GM18505 (cell line): ENCODE data around the gene TSPAN14.
"Not testable (repeated sequence)": the region's sequence is repeated elsewhere in the genome, so short reads cannot be mapped to it uniquely, and the experiment has no call there.

Experiments
- ATAC-seq: cut with Tn5 transposase; IDR thresholded peaks from one replicate; pipeline ENCODE4 v1.9.1; 2021; ENCODE audit not compliant: unreplicated experiment
- POLR2A ChIP-seq: IDR thresholded peaks from 4 replicates; pipeline ENCODE4 v1.6.1; 2011; ENCODE audit warnings: borderline replicate concordance; ENCODE audit not compliant: insufficient read depth, insufficient read length; ENCODE audit errors: extremely low read depth

Gene TSPAN14

GRCh38 chr10:80474941-80475340 is 20.8 kb downstream of the TSPAN14 start:
- ATAC-seq: no peak
- no peak for TF ChIP-seq POLR2A

GRCh38 chr10:80475641-80476040 is 21.5 kb downstream of the TSPAN14 start:
- not testable (repeated sequence) for ATAC-seq

GRCh38 chr10:80476685-80477084 is 22.6 kb downstream of the TSPAN14 start:
- ATAC-seq: no peak
- no peak for TF ChIP-seq POLR2A

GRCh38 chr10:80477813-80478212 is 23.7 kb downstream of the TSPAN14 start:
- no peak for ATAC-seq
- TF ChIP-seq POLR2A: no peak

GRCh38 chr10:80480373-80480772 is 26.3 kb downstream of the TSPAN14 start:
- ATAC-seq: not testable (repeated sequence)

GRCh38 chr10:80480852-80481251 is 26.7 kb downstream of the TSPAN14 start:
- TF ChIP-seq POLR2A: no peak
- ATAC-seq: no peak

GRCh38 chr10:80484243-80484642 is 30.1 kb downstream of the TSPAN14 start:
- TF ChIP-seq POLR2A: no peak
- ATAC-seq: no peak

- no peak for ATAC-seq
- no peak for TF ChIP-seq POLR2A
These were observed 30.6 kb downstream of the TSPAN14 start for GRCh38 chr10:80484676-80485075.

GRCh38 chr10:80485076-80485945 is 31.2 kb downstream of the TSPAN14 start:
- no peak for ATAC-seq
- no peak for TF ChIP-seq POLR2A

GRCh38 chr10:80485946-80486764 is 32.0 kb downstream of the TSPAN14 start:
- ATAC-seq: no peak
- TF ChIP-seq POLR2A: no peak

- no peak for TF ChIP-seq POLR2A
- ATAC-seq: no peak
These were observed 32.8 kb downstream of the TSPAN14 start for GRCh38 chr10:80486785-80487420.

GRCh38 chr10:80487421-80487785 is 33.3 kb downstream of the TSPAN14 start:
- no peak for TF ChIP-seq POLR2A
- ATAC-seq: no peak

GRCh38 chr10:80487791-80488538 is 33.9 kb downstream of the TSPAN14 start:
- no peak for TF ChIP-seq POLR2A
- no peak for ATAC-seq
